Measurements from ENCODE around the gene ZP3. TPM values are rescaled to one million over a fixed set of nuclear protein-coding genes. Genes with fewer than 3 reads are reported as not detected.

The ZP3 gene
- polyA plus RNA-seq, 1 of the 3 experiments (the other 2 are of a cell fraction): 5.4 TPM

- Histone ChIP-seq H3K9ac (no peak overlapping the region), H3K4me1 (ENCODE audit: control insufficient read depth in 1 of 2, insufficient read depth in 2 of 2, low read depth in 1 of 2, low read length in 1 of 2) (no peaks in the 10 kb centered on the region), H3K4me3 (ENCODE audit: low read depth in 2 of 2, low read length in 1 of 2) (no peak overlapping the region), H2AFZ (ENCODE audit: low read depth) (no peak overlapping the region), H3K36me3 (replicated peaks in 1 of 2; ENCODE audit: control insufficient read depth in 1 of 2, insufficient read depth in 2 of 2, low read length in 1 of 2) (no peaks in the 10 kb centered on the region), H3K4me2 (no peak overlapping the region), H3K9me3 (no peaks in the 10 kb centered on the region), H3K9me2 (no peaks in the 10 kb centered on the region), H4K20me1 (ENCODE audit: insufficient read depth) (no peaks in the 10 kb centered on the region), H3K79me2 (ENCODE audit: insufficient read depth) (no peaks in the 10 kb centered on the region), H3F3A (replicated peaks; ENCODE audit: insufficient read depth) (peaks cover 8% of the 10 kb centered on the region), H3K27me3 (ENCODE audit: insufficient read depth) (no peaks in the 10 kb centered on the region), H3K27ac (ENCODE audit: low read depth in 2 of 2, low read length in 1 of 2) (no peak overlapping the region)
- ChIA-PET POLR2A (no interaction called here), CTCF (interaction anchor here (1.4 kb wide), 1 partner anchor 23 kb away, joined by 3 read pairs; no protein-coding TSS in a partner anchor)
- DNase-seq: no peak
- WGBS (ENCODE audit: low lambda C conversion rate): 93% methylated on average over 10 of the region's 10 CpGs
- TF ChIP-seq NFIC (IDR thresholded peaks at IDR 0.05; ENCODE audit: borderline replicate concordance): no peak
- no peak for TF ChIP-seq ELF1 (IDR thresholded peaks at IDR 0.05)
- TF ChIP-seq TEAD4 (IDR thresholded peaks at IDR 0.05; ENCODE audit: borderline replicate concordance, insufficient read depth): no peak
- TF ChIP-seq CHD2 (IDR thresholded peaks at IDR 0.05; ENCODE audit: low read length, partially characterized antibody): no peak
- TF ChIP-seq MXI1 (IDR thresholded peaks at IDR 0.05; ENCODE audit: low read depth, low read length): no peak
- no peak for TF ChIP-seq RAD21 (IDR thresholded peaks at IDR 0.05; ENCODE audit: low read length)
- no peak for TF ChIP-seq FOXJ3 (CRISPR knock-in tag; IDR thresholded peaks at IDR 0.05)
- no peak for TF ChIP-seq TCF12 (IDR thresholded peaks at IDR 0.05)
- no peak for TF ChIP-seq YY1 (IDR thresholded peaks at IDR 0.05; ENCODE audit: low read depth)
- no peak for TF ChIP-seq FOXM1 (IDR thresholded peaks at IDR 0.05; ENCODE audit: low read depth)
- no peak for TF ChIP-seq REST (IDR thresholded peaks at IDR 0.05; ENCODE audit: low read depth, low read length)
- no peak for TF ChIP-seq SMC3 (IDR thresholded peaks at IDR 0.05; ENCODE audit: low read depth, low read length)
- TF ChIP-seq MAX (IDR thresholded peaks at IDR 0.05; ENCODE audit: low read depth): no peak
- no peak for TF ChIP-seq FOSL2 (IDR thresholded peaks at IDR 0.05; ENCODE audit: borderline replicate concordance, low read depth)
- TF ChIP-seq JUND (IDR thresholded peaks at IDR 0.05): no peak
- no peak for TF ChIP-seq IRF3 (IDR thresholded peaks at IDR 0.05; ENCODE audit: low read depth, low read length)
- TF ChIP-seq RXRA (IDR thresholded peaks at IDR 0.05; ENCODE audit: borderline replicate concordance, low read depth): no peak
- TF ChIP-seq POLR2AphosphoS5 (IDR thresholded peaks at IDR 0.05; ENCODE audit: low read depth, low read length): no peak
- TF ChIP-seq USF1 (IDR thresholded peaks at IDR 0.05; ENCODE audit: borderline replicate concordance, low read depth): no peak
Observed at GRCh38 chr7:76403780-76404494, 20.8 kb upstream of the ZP3 start.

Data from SK-N-SH (cell line).